Measurements from ENCODE around the gene KRT33A. TPM values are rescaled to one million over a fixed set of nuclear protein-coding genes. Genes with fewer than 3 reads are reported as not detected.

KRT33A gene
- total RNA-seq, 1 donor from 2014 or later, result not detected

DNA sequence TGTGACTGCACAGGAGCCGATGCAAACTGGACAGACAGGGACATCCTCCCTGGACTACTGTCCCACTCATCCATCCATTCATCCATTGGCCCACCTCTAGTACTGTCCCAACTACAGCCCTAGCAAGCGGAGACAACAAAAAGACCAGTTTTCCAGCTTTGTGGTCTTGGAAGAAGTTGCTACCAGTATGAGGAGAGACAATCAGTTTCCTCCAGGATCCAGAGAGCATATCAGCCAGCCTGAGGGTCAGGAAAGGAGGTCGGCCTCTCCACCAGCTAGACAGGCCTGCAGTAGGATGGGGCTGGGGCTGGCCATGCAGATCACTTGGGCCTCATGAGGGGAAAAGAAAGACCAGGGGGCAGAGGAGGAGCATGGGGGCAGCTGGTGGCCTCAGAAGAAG is 16.8 kb downstream of the KRT33A start:
- intact Hi-C loops (cut with DNase I), result no loop called here
- DNase-seq (ENCODE audit: low spot score), result no peak

DNA sequence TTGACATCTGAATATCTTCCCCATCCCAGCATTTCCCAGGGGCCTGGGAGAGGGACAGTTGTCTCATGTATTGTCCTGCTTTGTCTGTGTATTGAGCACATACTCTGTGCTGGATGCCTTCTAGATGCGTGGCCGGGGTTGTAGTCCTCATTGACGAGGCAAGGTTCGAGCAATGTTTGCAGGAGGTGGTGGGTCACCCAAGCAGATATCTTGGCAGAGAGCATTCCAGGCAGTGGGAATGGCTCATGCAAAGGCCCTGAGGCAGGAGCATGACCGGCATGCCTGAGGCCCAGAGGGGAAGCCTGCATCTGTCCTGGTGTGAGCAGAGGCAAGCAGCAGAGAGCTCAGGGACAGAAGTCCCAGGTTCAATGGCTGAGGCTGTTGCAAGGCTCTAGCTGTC is 17.5 kb downstream of the KRT33A start:
- no peak for DNase-seq (ENCODE audit: low spot score)
- intact Hi-C loops (cut with DNase I), result no loop called here

DNA sequence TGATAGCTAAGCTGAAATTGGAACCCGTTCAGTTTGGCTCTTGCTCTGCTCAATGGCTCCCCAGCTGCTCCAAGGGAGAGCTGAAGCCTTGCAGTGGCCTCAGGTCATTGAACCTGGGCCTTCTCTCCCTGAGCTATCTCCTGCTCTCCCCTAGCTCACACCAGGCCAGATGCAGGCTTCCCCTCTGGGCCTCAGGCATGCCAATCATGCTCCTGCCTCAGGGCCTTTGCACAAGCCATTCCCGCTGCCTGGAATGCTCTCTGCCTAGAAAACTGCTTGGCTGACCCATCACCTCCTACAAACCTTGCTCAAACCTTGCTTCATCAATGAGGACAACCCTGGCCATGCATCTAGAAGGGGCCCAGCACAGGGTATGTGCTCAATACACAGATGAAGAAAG is 18.4 kb downstream of the KRT33A start:
- intact Hi-C loops (cut with DNase I), result no loop called here
- no peak for DNase-seq (ENCODE audit: low spot score)

DNA sequence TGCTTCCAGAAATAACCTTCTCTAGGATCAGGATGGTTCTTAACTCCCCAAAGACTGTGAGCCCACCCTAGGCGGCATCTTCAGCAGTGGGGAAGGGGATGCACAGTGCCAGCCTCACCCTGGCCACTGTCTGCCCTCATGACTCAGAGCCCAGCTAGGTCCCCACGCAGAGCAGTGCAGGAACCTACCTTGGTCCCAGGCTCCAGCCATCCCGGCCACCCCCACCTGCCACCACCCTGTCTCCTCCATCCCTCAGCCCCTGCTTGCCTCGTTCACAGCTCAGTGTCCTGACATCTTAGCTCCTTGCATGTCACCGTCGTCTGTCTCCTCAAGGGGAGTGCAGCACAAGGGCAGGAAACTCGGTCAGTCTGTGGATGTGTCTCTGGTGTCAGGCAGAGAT is 19.0 kb downstream of the KRT33A start:
- DNase-seq (ENCODE audit: low spot score), result no peak
- intact Hi-C loops (cut with DNase I), result no loop called here

DNA sequence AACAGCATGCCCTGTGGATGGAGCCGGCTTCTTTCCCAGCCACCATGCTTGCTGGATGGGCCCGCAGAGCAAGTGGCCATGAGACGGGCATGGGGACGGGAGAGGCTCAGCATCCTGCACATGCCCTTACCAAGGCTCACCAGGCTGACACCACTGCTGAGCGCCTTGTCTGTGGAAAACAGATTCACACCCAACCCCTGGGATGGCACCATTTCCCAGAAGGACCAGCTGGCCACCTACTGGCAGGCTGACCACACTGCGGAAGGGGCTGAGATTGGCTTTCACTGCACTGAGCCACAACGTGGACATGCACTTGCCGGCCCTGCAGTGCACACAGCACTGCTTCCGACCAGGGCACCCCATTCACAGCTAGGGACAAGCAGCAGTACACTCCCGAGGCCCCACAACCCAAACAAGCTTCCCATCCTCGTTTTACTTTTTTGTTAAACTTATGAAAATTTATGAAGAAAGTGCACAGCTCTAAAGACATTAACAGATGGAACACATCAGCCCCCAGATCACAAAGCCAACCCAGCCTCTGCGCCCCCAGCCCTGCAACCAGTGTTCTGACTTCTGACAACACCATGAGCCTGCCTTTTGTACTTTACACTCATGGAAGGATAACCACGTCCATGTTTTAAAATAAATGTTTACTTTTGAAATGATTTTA is 21.2 kb downstream of the KRT33A start:
- DNase-seq (ENCODE audit: low spot score), result no peak

DNA sequence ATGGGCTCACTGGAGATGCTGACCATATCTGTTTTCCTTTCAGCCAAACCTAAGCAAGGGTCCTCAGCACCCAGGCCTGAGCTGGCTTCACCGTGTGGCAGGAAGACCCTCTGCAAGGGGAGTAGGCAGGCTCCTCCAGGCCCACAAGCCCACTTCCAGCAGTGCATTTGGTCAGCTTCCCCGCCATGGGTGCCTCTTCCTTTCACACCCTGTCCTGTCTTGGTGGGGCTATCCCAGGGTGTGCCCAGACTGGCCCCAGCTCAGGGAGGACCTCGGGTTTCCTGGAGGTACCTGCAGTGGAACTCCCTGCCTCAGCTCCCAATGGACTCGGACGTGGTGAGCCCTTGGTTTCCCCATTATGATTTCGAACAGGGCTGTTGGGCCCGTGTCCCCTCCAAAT is 22.4 kb downstream of the KRT33A start:
- no peak for DNase-seq (ENCODE audit: low spot score)
- intact Hi-C loops (cut with DNase I), result loop anchor here (10.0 kb wide), 2 partner anchors 167 to 523 kb away; no protein-coding TSS in a partner anchor

More for the DNA sequence above, 21.2 kb downstream of the KRT33A start:
- intact Hi-C loops (cut with DNase I), result loop anchor here (10.0 kb wide), 2 partner anchors 165 to 525 kb away; no protein-coding TSS in a partner anchor

DNA sequence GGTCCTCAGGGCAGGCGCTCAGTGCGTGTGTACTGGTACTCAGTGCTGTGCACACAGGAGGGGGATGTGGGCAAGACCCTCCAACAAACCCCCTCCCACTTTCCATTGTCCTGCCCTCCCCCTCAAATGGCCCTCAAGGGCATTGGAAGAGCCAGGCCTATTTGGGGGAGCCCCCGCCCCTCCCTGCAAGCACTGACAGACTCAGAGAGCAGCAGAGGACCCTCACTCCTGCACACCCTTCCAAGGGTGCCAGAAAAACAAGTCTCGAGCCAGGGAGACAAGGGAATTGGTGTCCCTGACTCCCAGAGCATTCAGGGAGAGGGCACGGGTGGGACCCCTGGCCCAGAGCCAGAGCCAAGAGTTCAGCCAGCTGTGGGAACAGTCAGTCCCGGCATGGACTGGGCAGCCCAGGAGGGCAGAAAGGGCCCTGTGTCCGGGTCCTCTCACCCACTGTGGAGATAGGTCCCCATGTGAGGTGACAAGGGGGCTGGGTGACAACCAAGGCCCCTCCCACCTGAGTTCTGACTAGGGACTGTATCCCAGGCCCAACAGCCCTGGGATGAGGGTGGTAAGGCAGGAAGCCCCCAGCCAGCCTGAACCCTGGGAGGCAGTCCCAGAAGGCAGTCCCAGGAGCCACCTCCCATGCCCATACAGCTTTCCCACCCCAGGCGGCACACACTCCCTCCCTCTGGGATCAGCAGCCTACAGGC is 23.1 kb downstream of the KRT33A start:
- DNase-seq (ENCODE audit: low spot score), result no peak
- intact Hi-C loops (cut with DNase I), result loop anchor here (10.0 kb wide), 2 partner anchors 167 to 523 kb away; no protein-coding TSS in a partner anchor

DNA sequence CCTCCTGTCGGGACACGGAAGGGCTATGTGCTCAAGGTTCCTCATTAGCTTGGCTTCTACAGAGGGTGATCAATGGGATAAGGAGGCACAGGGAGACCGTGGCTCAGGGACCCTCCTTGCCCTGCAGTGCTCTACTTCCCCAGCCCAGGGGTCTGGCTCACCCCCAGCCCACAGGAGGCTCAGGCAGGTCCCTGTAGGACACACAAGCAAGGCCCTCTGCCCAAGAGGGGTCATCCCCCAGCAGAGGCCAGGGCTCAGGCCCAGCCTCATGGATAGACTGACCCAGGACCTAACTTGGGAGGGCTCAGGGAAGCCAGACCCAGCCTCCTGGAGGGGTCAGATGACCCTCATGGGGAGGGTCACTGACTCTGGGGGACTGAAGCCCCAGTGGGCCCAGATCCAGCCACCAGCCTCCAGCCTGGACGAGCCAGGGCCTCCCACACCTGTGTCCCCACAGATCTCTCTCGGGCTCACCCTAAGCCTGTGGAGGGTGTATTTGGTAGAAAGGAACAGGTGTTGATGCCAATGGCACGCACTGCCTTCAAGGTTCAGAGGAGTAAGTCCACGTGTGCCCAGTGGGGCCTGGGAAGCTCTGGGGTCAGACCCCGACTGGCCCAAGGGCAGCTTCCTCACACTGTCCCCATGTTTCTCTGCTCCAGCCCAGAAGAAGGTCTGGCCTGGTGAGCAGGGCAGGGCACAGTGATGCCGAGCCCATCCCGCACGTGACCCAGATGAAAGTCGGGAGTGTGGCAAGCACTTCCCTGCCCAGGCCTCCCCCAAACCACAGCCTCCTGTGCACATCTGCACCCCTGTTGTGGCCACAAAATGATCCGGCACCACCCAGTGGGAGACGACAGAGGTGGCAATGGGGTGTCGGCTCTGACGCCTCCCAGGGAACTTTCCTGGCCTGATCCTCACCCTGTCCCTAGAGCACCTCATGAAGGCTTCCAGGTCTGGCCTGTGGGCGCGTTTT is 24.2 kb downstream of the KRT33A start:
- intact Hi-C loops (cut with DNase I), result loop anchor here (10.0 kb wide), 2 partner anchors 168 to 522 kb away; no protein-coding TSS in a partner anchor
- DNase-seq (ENCODE audit: low spot score), result no peak

DNA sequence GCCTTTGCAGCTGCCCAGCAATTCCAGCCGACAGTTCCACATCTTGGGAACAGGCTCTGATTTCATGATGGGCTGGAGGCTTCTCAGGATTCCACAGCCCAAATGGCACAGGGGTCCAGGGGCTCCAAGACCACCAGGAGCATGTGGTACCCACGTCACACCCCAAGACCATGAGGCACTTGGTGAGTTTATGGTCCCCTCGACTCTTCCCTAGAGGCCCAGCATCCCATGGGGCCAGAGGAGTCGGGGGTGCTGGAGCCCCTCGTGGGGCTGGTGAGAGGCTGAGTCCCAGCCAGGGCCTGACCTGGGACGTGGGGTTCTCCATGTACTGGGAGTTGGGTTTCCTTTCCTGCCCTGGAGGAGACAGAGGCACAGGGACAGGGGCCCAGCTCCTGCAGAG is 25.0 kb downstream of the KRT33A start:
- no peak for DNase-seq (ENCODE audit: low spot score)
- intact Hi-C loops (cut with DNase I), result loop anchor here (10.0 kb wide), 2 partner anchors 169 to 521 kb away; no protein-coding TSS in a partner anchor

DNA sequence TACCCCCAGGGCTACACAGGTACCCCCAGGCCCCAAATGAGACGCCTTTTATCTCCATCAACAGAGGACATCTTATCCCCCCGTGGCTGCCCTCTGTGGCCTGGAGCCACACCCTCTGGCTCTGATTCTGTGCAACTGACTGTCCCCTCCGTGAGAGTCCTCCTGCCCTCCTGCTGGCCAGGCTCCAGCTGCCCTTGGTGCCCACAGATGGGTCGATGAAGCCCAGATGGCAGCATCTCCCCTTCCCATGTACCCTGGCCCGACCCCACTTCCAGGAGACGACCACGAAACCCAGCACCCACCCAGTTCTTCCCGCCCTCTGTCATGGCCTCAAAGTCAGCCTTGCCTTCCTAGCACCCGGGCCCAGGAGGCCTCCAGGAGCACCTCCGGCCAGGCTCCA is 25.5 kb downstream of the KRT33A start:
- intact Hi-C loops (cut with DNase I), result loop anchor here (10.0 kb wide), 2 partner anchors 170 to 520 kb away; no protein-coding TSS in a partner anchor
- no peak for DNase-seq (ENCODE audit: low spot score)

DNA sequence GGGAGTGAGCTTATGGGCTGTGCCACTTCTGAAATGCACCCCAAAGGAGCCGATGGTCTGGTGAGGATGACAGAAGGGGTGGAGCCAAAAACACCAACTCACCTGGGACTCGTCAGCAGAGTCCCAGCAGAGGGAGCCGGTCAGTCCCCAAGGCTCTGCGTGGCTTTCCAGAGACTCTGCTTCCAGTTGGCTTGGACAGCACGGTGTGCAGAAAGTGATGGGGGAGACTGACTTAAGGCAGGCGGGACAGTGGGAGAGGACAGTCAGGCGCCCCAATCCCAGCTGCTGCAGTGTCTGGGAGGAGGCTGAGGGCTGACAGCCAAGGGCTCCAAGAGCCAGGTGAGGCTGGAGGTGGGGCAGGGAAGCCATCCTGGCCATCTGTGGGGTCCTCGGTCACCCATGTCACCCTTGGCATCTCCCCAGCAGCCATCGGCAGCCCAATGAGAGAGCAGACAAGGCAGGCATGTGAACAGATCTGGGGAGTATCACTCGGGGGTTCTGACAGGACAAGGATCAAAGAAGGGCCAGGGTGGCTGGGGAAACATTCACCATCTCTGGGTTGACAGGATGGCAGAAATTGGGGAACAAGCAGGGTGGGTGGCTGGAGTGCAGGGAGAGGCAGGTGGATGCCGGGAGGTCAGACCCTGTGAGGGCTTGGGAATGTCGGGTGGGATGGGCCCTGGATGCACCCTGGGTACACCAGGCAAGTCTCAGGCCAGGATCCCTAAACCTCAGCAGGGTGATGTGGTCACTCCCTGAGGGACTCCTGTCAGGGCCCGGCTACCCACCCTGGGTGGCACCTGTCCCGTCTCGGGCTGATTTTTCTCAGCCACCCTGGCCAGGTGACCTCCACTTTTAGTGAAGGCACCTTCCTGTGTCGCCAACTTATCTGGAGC is 26.2 kb downstream of the KRT33A start:
- no peak for DNase-seq (ENCODE audit: low spot score)
- intact Hi-C loops (cut with DNase I), result loop anchor here (5.0 to 10.0 kb wide), 3 partner anchors 170 to 520 kb away; no protein-coding TSS in a partner anchor

DNA sequence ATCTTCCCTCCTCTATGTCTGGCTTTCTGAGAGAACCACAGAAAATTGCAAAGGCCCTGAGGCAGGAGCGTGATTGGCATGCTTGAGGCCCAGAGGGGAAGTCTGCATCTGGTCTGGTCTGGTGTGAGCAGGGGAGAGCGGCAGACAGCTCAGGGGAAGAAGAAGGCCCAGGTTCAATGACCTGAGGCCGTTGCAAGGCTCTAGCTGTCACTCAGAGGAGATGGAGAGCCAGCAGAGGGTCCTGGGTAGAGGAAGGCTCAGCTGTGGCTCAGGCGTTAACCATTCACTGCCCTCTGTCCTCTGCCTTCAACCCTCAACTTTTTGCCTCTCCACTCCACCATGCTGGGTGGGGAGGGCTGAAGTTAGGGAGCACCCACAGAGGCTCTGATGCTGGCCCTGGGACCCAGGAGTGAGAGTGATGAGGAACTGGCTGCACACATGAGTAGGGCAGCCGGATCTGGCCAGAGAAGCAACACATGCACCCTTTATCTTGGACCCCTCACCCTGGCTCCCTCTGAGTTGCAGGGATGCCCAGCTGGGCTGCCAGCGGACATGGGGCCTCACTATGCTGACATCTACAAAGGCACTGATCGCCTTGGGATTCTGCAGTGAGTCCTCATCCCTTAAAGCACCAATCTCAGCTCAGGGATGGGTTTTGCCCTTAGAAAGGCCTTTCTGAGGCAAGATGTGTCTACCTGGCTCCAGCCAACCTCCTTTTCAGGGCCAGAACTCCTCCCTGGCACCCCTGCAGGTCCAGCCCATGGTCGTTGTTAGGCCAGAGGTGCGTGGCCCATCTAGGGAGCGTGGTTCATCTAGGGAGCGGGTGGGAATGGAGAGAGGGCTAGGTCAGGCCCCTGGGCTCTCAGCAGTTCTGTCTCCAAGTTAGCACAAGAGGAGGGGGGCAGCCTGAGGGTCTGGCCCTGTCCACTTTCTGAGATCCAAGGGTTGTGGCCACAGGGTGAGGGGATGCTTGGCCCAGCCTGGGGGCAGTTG is 27.4 kb downstream of the KRT33A start:
- DNase-seq (ENCODE audit: low spot score), result no peak
- intact Hi-C loops (cut with DNase I), result loop anchor here (5.0 to 10.0 kb wide), 3 partner anchors 172 to 518 kb away; no protein-coding TSS in a partner anchor

DNA sequence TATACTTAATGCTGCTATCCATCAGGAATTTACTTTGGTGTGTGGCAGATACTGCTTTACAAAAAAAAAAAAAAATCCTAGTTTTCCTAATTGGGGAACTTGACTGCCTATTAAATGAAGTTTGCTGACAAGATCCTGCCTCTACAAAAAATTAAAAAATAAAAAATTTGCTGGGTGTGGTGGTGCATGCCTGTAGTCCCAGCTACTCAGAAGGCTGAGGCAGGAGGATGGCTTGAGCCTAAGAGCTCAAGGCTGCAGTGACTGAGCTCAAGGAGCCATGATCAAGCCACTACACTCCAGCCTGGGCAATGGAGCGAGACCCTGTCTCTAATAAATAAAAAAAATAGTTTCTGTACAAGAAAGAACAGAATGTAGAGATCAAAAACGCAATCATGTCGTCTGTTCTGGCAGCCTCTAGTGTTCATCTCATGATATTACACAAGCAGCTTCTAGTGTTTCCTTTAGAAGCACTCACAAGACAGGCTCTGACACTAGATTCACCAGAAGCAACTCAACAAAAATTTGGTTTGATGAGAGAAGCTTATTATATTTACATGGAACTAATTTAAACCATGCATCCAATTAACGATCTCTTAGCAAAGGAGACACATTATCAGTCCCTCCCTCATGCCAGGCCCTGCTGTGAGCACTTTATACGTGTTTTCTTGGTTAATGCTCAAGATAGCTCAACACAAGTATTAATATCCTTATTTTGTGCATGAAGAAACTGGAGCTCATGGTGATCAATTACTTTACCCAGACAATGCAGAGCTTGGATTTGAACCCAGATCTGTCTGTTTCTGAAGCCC is 28.3 kb downstream of the KRT33A start:
- intact Hi-C loops (cut with DNase I), result loop anchor here (5.0 to 10.0 kb wide), 3 partner anchors 173 to 517 kb away; no protein-coding TSS in a partner anchor
- no peak for DNase-seq (ENCODE audit: low spot score)

DNA sequence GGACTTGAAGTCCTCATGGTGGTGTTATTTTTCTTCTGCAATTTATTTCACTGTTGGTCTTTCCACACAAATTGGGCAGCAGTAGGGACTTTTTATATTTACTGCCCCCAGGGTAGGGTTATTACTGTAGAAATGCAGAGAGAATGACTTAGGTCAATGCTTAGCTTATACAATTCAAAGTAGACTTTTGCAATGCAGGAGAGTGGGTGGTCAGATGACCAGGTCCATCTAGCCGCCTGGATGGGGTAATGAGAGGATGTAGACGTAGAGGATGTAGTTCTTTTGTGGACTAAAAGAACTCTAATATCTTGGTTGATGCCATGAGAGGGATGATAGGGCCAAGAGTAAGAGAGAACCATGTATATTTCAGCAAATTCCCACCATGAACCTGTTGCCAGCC is 32.4 kb downstream of the KRT33A start:
- no peak for DNase-seq (ENCODE audit: low spot score)
- intact Hi-C loops (cut with DNase I), result no loop called here

DNA sequence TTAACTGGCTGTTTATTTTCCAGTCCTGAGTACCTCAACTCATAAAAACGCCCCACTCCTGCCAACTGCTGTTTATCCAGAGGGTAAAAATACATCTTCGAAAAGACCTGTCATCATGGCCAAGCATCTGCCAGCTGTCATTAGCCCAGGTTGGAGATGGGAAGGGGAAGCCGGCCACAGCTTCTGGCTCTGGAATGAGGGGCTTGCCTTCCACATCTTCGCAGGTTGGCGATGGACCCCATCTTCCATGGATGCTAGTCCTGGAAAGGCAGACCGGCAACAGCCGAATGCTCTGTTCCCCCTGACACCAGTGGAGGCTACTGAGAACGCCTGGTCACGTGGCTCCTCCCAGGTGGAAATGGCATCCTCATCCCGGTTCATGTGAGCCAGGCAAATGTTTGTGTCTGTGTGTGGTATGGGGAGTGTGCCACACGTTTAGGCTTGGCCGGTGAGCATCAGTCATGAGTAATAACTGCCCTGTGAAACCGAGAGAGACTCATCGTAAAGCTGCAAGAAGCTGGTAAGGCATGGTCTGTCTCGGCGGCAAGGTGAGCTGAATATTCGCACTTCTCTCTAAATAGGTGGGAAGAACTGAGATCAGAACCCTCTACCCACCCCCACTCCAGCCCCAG is 34.7 kb downstream of the KRT33A start:
- no peak for DNase-seq (ENCODE audit: low spot score)
- intact Hi-C loops (cut with DNase I), result no loop called here

DNA sequence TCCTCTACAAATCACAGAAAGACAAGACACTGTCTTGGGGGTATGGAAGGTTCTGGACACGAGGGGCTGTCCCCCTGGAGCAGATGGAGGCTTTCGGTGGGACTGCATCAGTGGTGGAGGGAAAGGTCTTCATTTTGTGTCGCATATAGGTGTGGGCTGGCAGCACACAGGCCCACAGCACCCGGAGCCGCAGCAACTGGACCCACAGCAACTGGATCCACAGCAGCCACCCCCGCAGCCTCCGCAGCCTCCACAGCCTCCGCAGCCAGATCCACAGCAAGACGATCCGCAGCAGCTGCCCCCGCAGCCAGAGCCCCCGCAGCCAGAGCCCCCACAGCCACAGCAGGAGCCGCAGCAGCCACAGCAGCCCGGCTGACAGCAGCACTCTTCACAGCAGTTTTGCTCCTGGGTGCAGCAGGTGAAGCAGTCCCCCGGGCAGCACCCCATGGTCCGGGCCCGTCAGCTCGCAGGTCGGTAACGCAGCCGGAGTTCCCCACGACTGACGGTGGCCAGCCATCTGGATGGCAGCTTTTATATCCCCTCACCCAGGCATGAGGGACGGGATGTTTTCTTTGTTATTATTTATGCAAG is 35.3 kb downstream of the KRT33A start, which contains the start of gene KRTAP17-1:
Gene KRTAP17-1, minus strand, starts transcription at position 507 of the 591 bp plus-strand sequence. Its CDS starts 60 bp downstream, at position 447.
- intact Hi-C loops (cut with DNase I), result no loop called here
- no peak for DNase-seq (ENCODE audit: low spot score)

All from cardiac septum (tissue), 1 donor.